Testis (tissue), 2 donors: ENCODE data around the gene TEN1.

Experiments
- POLR2A ChIP-seq: fragments of 450-650 bp; IDR thresholded peaks from one replicate; pipeline ENCODE4 v1.6.1; 2017; ENCODE audit warnings: antibody characterized with exemption, mild to moderate bottlenecking, moderate library complexity
- TF ChIP-seq, protein P1 (sequence below), 3 experiments: fragments of 450-650 bp in 2 of 3; fragments of 200-600 bp in 1 of 3; sonication (generic) in 1 of 3; IDR thresholded peaks; one replicate each; pipeline ENCODE4 v1.5.1; 2016 to 2019; ENCODE audit warnings: antibody characterized with exemption in 3 of 3, mild to moderate bottlenecking in 2 of 3, moderate library complexity in 1 of 3

DNA sequence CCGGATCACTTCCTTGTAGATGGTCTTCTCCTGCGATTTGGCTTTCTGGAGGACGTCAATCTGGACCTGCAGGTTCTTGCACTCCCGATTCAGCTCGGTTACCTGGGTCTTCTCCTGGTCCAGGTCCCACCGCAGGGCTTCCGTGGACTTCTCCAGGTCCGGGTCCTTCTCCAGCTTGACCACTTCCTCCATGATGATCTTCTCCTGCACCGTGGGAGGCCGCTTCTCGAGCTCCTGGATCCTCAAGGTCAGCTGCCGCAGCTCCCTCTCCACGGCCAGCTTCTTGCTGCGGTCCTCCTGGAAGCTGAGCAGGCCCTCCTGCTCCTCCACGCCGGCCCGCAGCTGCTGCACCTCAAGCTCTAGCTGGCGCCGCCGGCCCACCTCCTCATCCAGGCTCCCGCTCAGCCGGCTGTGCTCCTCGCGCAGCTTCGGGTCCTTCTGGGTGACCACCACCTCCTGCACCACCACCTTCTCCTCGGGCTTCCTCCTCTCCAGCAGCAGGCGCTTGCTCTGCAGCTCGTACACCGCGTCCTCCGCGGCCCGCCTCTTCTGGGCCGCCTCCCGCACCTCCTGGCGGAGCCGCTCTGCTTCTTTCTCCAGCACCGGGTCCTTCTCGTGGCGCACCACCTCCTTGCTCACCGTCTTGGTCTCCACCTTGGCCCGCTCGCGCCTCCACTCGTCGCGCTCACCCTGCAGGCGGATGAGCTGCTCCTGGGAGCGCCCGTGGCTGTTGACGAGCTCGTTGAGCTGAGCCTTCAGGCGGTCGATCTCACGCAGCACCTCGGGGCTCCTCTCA is 29.8 kb downstream of the TEN1 start:
- TF ChIP-seq, protein P1, sequence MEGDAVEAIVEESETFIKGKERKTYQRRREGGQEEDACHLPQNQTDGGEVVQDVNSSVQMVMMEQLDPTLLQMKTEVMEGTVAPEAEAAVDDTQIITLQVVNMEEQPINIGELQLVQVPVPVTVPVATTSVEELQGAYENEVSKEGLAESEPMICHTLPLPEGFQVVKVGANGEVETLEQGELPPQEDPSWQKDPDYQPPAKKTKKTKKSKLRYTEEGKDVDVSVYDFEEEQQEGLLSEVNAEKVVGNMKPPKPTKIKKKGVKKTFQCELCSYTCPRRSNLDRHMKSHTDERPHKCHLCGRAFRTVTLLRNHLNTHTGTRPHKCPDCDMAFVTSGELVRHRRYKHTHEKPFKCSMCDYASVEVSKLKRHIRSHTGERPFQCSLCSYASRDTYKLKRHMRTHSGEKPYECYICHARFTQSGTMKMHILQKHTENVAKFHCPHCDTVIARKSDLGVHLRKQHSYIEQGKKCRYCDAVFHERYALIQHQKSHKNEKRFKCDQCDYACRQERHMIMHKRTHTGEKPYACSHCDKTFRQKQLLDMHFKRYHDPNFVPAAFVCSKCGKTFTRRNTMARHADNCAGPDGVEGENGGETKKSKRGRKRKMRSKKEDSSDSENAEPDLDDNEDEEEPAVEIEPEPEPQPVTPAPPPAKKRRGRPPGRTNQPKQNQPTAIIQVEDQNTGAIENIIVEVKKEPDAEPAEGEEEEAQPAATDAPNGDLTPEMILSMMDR (IDR thresholded peaks at IDR 0.05): no peak
- TF ChIP-seq POLR2A: no peak
